Measurements from ENCODE around the gene ZNF587B.
"Not testable (repeated sequence)": the region's sequence is repeated elsewhere in the genome, so short reads cannot be mapped to it uniquely, and the experiment has no call there.

ZNF587B gene

GRCh38 chr19:57789288-57789687 lies 40.8 kb upstream of the ZNF587B start:
- no peak overlapping the region for H3K4me3 ChIP-seq (ENCODE audit: low read depth, low read length)
- no peak overlapping the region for H2BK120ac ChIP-seq (ENCODE audit: insufficient read depth, low read length, poor library complexity)
- no CpG with 5 or more reads among the region's 4 CpGs for WGBS (ENCODE audit: extremely low coverage, insufficient coverage, insufficient read length)
- H3K79me2 ChIP-seq (ENCODE audit: control insufficient read depth, insufficient read depth, low read length, poor library complexity): no peaks in the 10 kb centered on the region
- H2AK5ac ChIP-seq (ENCODE audit: low read length): no peak overlapping the region
- H2BK5ac ChIP-seq (ENCODE audit: low read depth, low read length, poor library complexity): no peak overlapping the region
- no peak overlapping the region for H2BK12ac ChIP-seq (ENCODE audit: low read length)
- no peaks in the 10 kb centered on the region for H3K4me1 ChIP-seq (ENCODE audit: control insufficient read depth in 1 of 2, insufficient read depth in 2 of 2, low read length in 2 of 2)
- no peak for DNase-seq
- no peak overlapping the region for H4K12ac ChIP-seq (ENCODE audit: low read depth, low read length)
- no peaks in the 10 kb centered on the region for H3K79me1 ChIP-seq (ENCODE audit: low read length)
- no peak overlapping the region for H3K14ac ChIP-seq (ENCODE audit: low read length)
- H3K18ac ChIP-seq (ENCODE audit: low read length): peak overlapping the region; percentile 15
- H3K27me3 ChIP-seq (ENCODE audit: insufficient read depth, low read length): no peaks in the 10 kb centered on the region
- no peak overlapping the region for H3K9ac ChIP-seq (ENCODE audit: low read length)
- no peak overlapping the region for H4K91ac ChIP-seq (ENCODE audit: low read depth, low read length)
- H3K9me3 ChIP-seq (ENCODE audit: insufficient read depth, low read depth, low read length): no peaks in the 10 kb centered on the region
- H2AFZ ChIP-seq (ENCODE audit: insufficient read depth, low read length, poor library complexity): no peak overlapping the region
- H4K8ac ChIP-seq (ENCODE audit: low read depth, low read length): no peak overlapping the region
- H3K36me3 ChIP-seq (ENCODE audit: control insufficient read depth in 1 of 2, insufficient read depth in 2 of 2, low read length in 2 of 2): peaks cover 12 to 34% of the 10 kb centered on the region in 2 experiments
- no peak overlapping the region for H3K4ac ChIP-seq (ENCODE audit: low read depth, low read length)
- H3K23ac ChIP-seq (ENCODE audit: low read length): no peak overlapping the region
- no peak overlapping the region for H3K4me2 ChIP-seq (ENCODE audit: low read length)
- no peak overlapping the region for H3K27ac ChIP-seq (ENCODE audit: low read depth, low read length)

- H2AK5ac ChIP-seq (ENCODE audit: low read length): not testable (repeated sequence)
These were observed 33.5 kb upstream of the ZNF587B start for GRCh38 chr19:57796580-57796979.

GRCh38 chr19:57800696-57801095 lies 29.4 kb upstream of the ZNF587B start:
- Histone ChIP-seq H3K79me2 (ENCODE audit: control insufficient read depth, insufficient read depth, low read length, poor library complexity) (peaks cover 1% of the 10 kb centered on the region), H3K14ac (ENCODE audit: low read length) (no peak overlapping the region), H3K9me3 (ENCODE audit: insufficient read depth, low read depth, low read length) (no peaks in the 10 kb centered on the region), H3K9ac (ENCODE audit: low read length) (no peak overlapping the region), H4K12ac (ENCODE audit: low read depth, low read length) (no peak overlapping the region), H3K23ac (ENCODE audit: low read length) (no peak overlapping the region), H3K27ac (ENCODE audit: low read depth, low read length) (peak overlapping the region; percentile 44), H2AK5ac (ENCODE audit: low read length) (no peak overlapping the region), H3K18ac (ENCODE audit: low read length) (no peak overlapping the region), H4K8ac (ENCODE audit: low read depth, low read length) (no peak overlapping the region), H3K36me3 (ENCODE audit: control insufficient read depth in 1 of 2, insufficient read depth in 2 of 2, low read length in 2 of 2) (peaks cover 2 to 5% of the 10 kb centered on the region in 2 experiments), H3K4me2 (ENCODE audit: low read length) (peak overlapping the region; percentile 39), H3K4ac (ENCODE audit: low read depth, low read length) (no peak overlapping the region), H4K91ac (ENCODE audit: low read depth, low read length) (no peak overlapping the region), H3K4me1 (ENCODE audit: control insufficient read depth in 1 of 2, insufficient read depth in 2 of 2, low read length in 2 of 2) (peaks cover 9 to 14% of the 10 kb centered on the region in 2 experiments), H3K4me3 (ENCODE audit: low read depth, low read length) (no peak overlapping the region), H3K27me3 (ENCODE audit: insufficient read depth, low read length) (no peaks in the 10 kb centered on the region), H2BK120ac (ENCODE audit: insufficient read depth, low read length, poor library complexity) (no peak overlapping the region), H2BK5ac (ENCODE audit: low read depth, low read length, poor library complexity) (no peak overlapping the region), H3K79me1 (ENCODE audit: low read length) (peaks cover 15% of the 10 kb centered on the region), H2BK12ac (ENCODE audit: low read length) (no peak overlapping the region), H2AFZ (ENCODE audit: insufficient read depth, low read length, poor library complexity) (no peak overlapping the region)
- DNase-seq: no peak
- no CpG with 5 or more reads among the region's 5 CpGs for WGBS (ENCODE audit: extremely low coverage, insufficient coverage, insufficient read length)

More at GRCh38 chr19:57796580-57796979, 33.5 kb upstream of the ZNF587B start:
- not testable (repeated sequence) for H3K27me3 ChIP-seq (ENCODE audit: insufficient read depth, low read length); H2AFZ ChIP-seq (ENCODE audit: insufficient read depth, low read length, poor library complexity); H3K14ac ChIP-seq (ENCODE audit: low read length); H4K12ac ChIP-seq (ENCODE audit: low read depth, low read length); H4K8ac ChIP-seq (ENCODE audit: low read depth, low read length); H2BK12ac ChIP-seq (ENCODE audit: low read length); H3K27ac ChIP-seq (ENCODE audit: low read depth, low read length); H3K23ac ChIP-seq (ENCODE audit: low read length); H3K4me2 ChIP-seq (ENCODE audit: low read length); H2BK5ac ChIP-seq (ENCODE audit: low read depth, low read length, poor library complexity); H3K4me1 ChIP-seq (ENCODE audit: control insufficient read depth in 1 of 2, insufficient read depth in 2 of 2, low read length in 2 of 2); H3K4me3 ChIP-seq (ENCODE audit: low read depth, low read length); H3K9me3 ChIP-seq (ENCODE audit: insufficient read depth, low read depth, low read length); H3K9ac ChIP-seq (ENCODE audit: low read length); DNase-seq; H3K79me1 ChIP-seq (ENCODE audit: low read length); H3K79me2 ChIP-seq (ENCODE audit: control insufficient read depth, insufficient read depth, low read length, poor library complexity); H4K91ac ChIP-seq (ENCODE audit: low read depth, low read length); H3K18ac ChIP-seq (ENCODE audit: low read length); H2BK120ac ChIP-seq (ENCODE audit: insufficient read depth, low read length, poor library complexity); H3K4ac ChIP-seq (ENCODE audit: low read depth, low read length)
- WGBS (ENCODE audit: extremely low coverage, insufficient coverage, insufficient read length): no CpG with 5 or more reads among the region's 1 CpG
- H3K36me3 ChIP-seq (ENCODE audit: control insufficient read depth in 1 of 2, insufficient read depth in 2 of 2, low read length in 2 of 2): peaks cover 2 to 12% of the 10 kb centered on the region in 2 experiments

GRCh38 chr19:57802269-57802668 lies 27.8 kb upstream of the ZNF587B start:
- no peak overlapping the region for H3K18ac ChIP-seq (ENCODE audit: low read length)
- H2AFZ ChIP-seq (ENCODE audit: insufficient read depth, low read length, poor library complexity): no peak overlapping the region
- H2AK5ac ChIP-seq (ENCODE audit: low read length): no peak overlapping the region
- H3K9me3 ChIP-seq (ENCODE audit: insufficient read depth, low read depth, low read length): no peaks in the 10 kb centered on the region
- no peak overlapping the region for H3K4me2 ChIP-seq (ENCODE audit: low read length)
- no peak overlapping the region for H3K14ac ChIP-seq (ENCODE audit: low read length)
- no peak overlapping the region for H3K27ac ChIP-seq (ENCODE audit: low read depth, low read length)
- no peaks in the 10 kb centered on the region for H3K27me3 ChIP-seq (ENCODE audit: insufficient read depth, low read length)
- H2BK120ac ChIP-seq (ENCODE audit: insufficient read depth, low read length, poor library complexity): no peak overlapping the region
- no peak for DNase-seq
- peaks cover 1% of the 10 kb centered on the region for H3K79me2 ChIP-seq (ENCODE audit: control insufficient read depth, insufficient read depth, low read length, poor library complexity)
- no peak overlapping the region for H4K8ac ChIP-seq (ENCODE audit: low read depth, low read length)
- H2BK5ac ChIP-seq (ENCODE audit: low read depth, low read length, poor library complexity): no peak overlapping the region
- no CpG with 5 or more reads among the region's 4 CpGs for WGBS (ENCODE audit: extremely low coverage, insufficient coverage, insufficient read length)
- H3K4me1 ChIP-seq (ENCODE audit: control insufficient read depth in 1 of 2, insufficient read depth in 2 of 2, low read length in 2 of 2): peaks cover 9 to 15% of the 10 kb centered on the region in 2 experiments
- H3K9ac ChIP-seq (ENCODE audit: low read length): no peak overlapping the region
- no peak overlapping the region for H4K12ac ChIP-seq (ENCODE audit: low read depth, low read length)
- H3K4me3 ChIP-seq (ENCODE audit: low read depth, low read length): no peak overlapping the region
- H3K36me3 ChIP-seq (ENCODE audit: control insufficient read depth in 1 of 2, insufficient read depth in 2 of 2, low read length in 2 of 2): peaks cover 4 to 7% of the 10 kb centered on the region in 2 experiments
- peak overlapping the region; percentile 61 for H4K91ac ChIP-seq (ENCODE audit: low read depth, low read length)
- peak overlapping the region; percentile 51 for H2BK12ac ChIP-seq (ENCODE audit: low read length)
- H3K4ac ChIP-seq (ENCODE audit: low read depth, low read length): no peak overlapping the region
- H3K23ac ChIP-seq (ENCODE audit: low read length): no peak overlapping the region
- peaks cover 15% of the 10 kb centered on the region for H3K79me1 ChIP-seq (ENCODE audit: low read length)

Data from trophoblast cell (in vitro differentiated cells and primary cell).